Measurements from ENCODE around the gene ORMDL2. TPM values are rescaled to one million over a fixed set of nuclear protein-coding genes. Genes with fewer than 3 reads are reported as not detected.

ORMDL2 gene
- total and polyA plus RNA-seq, 2 donors (not counting 3 experiments of a cell fraction or from before 2014, with no cell fraction given) = 55.0 to 70.4 TPM

GRCh38 chr12:55861396-55861795 is 43.6 kb downstream of the ORMDL2 start:
- ChIA-PET POLR2A (no interaction called here), CTCF (interaction anchor here (1.0 kb wide), 1 partner anchor 12 kb away, joined by 5 read pairs; no protein-coding TSS in a partner anchor)
- H3K9me3 ChIP-seq (replicated peaks; ENCODE audit: control insufficient read depth, insufficient read depth, low read length) = no peaks in the 10 kb centered on the region
- H3K36me3 ChIP-seq (ENCODE audit: control insufficient read depth in 2 of 2, extremely low read depth in 1 of 2, insufficient read depth in 2 of 2, low read length in 2 of 2) = no peaks in the 10 kb centered on the region
- no peak overlapping the region for H2AFZ ChIP-seq (ENCODE audit: low read depth, low read length)
- H3K4me2 ChIP-seq (ENCODE audit: insufficient read depth, low read length) = no peak overlapping the region
- TF ChIP-seq FOS (IDR thresholded peaks at IDR 0.05; ENCODE audit: borderline replicate concordance, insufficient read depth, low read length) = no peak
- no peak for TF ChIP-seq GATA2 (IDR thresholded peaks at IDR 0.05; ENCODE audit: insufficient read depth, insufficient read length, low read depth, low read length)
- TF ChIP-seq CTCF (IDR thresholded peaks at IDR 0.05; ENCODE audit: extremely low read depth in 1 of 2, insufficient read depth in 1 of 2, low read depth in 1 of 2, low read length in 2 of 2) = no peak
- no peak for TF ChIP-seq MYC (IDR thresholded peaks at IDR 0.05; ENCODE audit: low read depth, low read length)
- TF ChIP-seq, protein P1, sequence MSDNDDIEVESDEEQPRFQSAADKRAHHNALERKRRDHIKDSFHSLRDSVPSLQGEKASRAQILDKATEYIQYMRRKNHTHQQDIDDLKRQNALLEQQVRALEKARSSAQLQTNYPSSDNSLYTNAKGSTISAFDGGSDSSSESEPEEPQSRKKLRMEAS (IDR thresholded peaks at IDR 0.05; ENCODE audit: insufficient read depth, insufficient read length) = no peak
- TF ChIP-seq POLR2AphosphoS5 (IDR thresholded peaks at IDR 0.05; ENCODE audit: insufficient read depth, low read depth, low read length) = no peak
- TF ChIP-seq JUN (IDR thresholded peaks at IDR 0.05; ENCODE audit: borderline replicate concordance, insufficient read depth, insufficient read length, low read depth) = no peak
- no peak for TF ChIP-seq EZH2 (IDR thresholded peaks at IDR 0.05; ENCODE audit: borderline replicate concordance, low read depth, low read length, severe bottlenecking)
- H4K20me1 ChIP-seq (replicated peaks; ENCODE audit: control insufficient read depth, extremely low read depth, insufficient read depth, low read length) = no peaks in the 10 kb centered on the region
- dilution Hi-C loops (cut with MboI; ENCODE audit: extremely low pct_ligation_motif_present, low sequenced_read_pairs) = no loop called here
- H3K27ac ChIP-seq (ENCODE audit: insufficient read depth, low read depth, low read length) = no peak overlapping the region
- no TSS peak for BruUV-seq (replicated peaks)
- no peak overlapping the region for H3K4me3 ChIP-seq (replicated peaks in 1 of 3; ENCODE audit: insufficient read depth in 1 of 3, low read depth in 1 of 3, low read length in 3 of 3)
- no peak for FAIRE-seq
- no peak for DNase-seq (ENCODE audit: low read depth, low spot score)
- H3K4me1 ChIP-seq (ENCODE audit: control insufficient read depth, extremely low read depth, insufficient read depth, low read length) = no peaks in the 10 kb centered on the region
- intact Hi-C loops (cut with micrococcal nuclease) = no loop called here
- H3K79me2 ChIP-seq (ENCODE audit: control insufficient read depth, insufficient read depth, low read length) = no peaks in the 10 kb centered on the region
- H3K9me1 ChIP-seq (replicated peaks; ENCODE audit: control insufficient read depth, extremely low read depth, insufficient read depth, low read length) = no peaks in the 10 kb centered on the region
- H3K9ac ChIP-seq (replicated peaks; ENCODE audit: extremely low read depth, insufficient read depth, low read length) = no peak overlapping the region
- H3K27me3 ChIP-seq (ENCODE audit: control insufficient read depth in 2 of 2, insufficient read depth in 2 of 2, low read length in 2 of 2) = no peaks in the 10 kb centered on the region
